Stimulated activated CD8-positive, alpha-beta memory T cell treated with anti-CD3 and anti-CD28 coated beads, Interleukin-12 subunit alpha, Interleukin-12 subunit beta, amount 100 ng/mL, for 24 hours (primary cell): ENCODE results near the gene ACTR2.

Experiments used
- DNase-seq: peaks from one replicate; pipeline ENCODE4 v3.0.0-alpha.2; 2020; ENCODE audit errors: extremely low read depth

Gene ACTR2

GRCh38 chr2:65278531-65278981 is 50.9 kb downstream of the ACTR2 start:
- DNase-seq: no peak

- no peak for DNase-seq
These were observed 52.1 kb downstream of the ACTR2 start for GRCh38 chr2:65279756-65280155.

GRCh38 chr2:65281627-65282351 is 54.2 kb downstream of the ACTR2 start:
- no peak for DNase-seq

- DNase-seq: no peak
These were observed 54.9 kb downstream of the ACTR2 start for GRCh38 chr2:65282477-65283053.

GRCh38 chr2:65287364-65287763 is 59.7 kb downstream of the ACTR2 start:
- DNase-seq: no peak

- no peak for DNase-seq
These were observed 63.8 kb downstream of the ACTR2 start for GRCh38 chr2:65291216-65292105.

GRCh38 chr2:65292106-65292400 is 64.4 kb downstream of the ACTR2 start:
- no peak for DNase-seq

GRCh38 chr2:65292461-65293011 is 64.9 kb downstream of the ACTR2 start:
- DNase-seq: no peak

GRCh38 chr2:65293376-65293775 is 65.7 kb downstream of the ACTR2 start:
- no peak for DNase-seq

GRCh38 chr2:65294136-65294535 is 66.5 kb downstream of the ACTR2 start:
- no peak for DNase-seq

- DNase-seq: no peak
These were observed 67.1 kb downstream of the ACTR2 start for GRCh38 chr2:65294701-65295100.

- no peak for DNase-seq
These were observed 69.3 kb downstream of the ACTR2 start for GRCh38 chr2:65296971-65297370.

- DNase-seq: no peak
These were observed 69.9 kb downstream of the ACTR2 start for GRCh38 chr2:65297544-65297943.

- no peak for DNase-seq
These were observed 70.5 kb downstream of the ACTR2 start for GRCh38 chr2:65298089-65298488.

- DNase-seq: no peak
These were observed 71.6 kb downstream of the ACTR2 start for GRCh38 chr2:65299246-65299645.

GRCh38 chr2:65300134-65300760 is 72.6 kb downstream of the ACTR2 start:
- DNase-seq: no peak

GRCh38 chr2:65300761-65301711 is 73.4 kb downstream of the ACTR2 start:
- peak; percentile 49 for DNase-seq

GRCh38 chr2:65305934-65306333 is 78.3 kb downstream of the ACTR2 start:
- DNase-seq: no peak

GRCh38 chr2:65309699-65310098 is 82.1 kb downstream of the ACTR2 start:
- DNase-seq: no peak

- DNase-seq: no peak
These were observed 83.4 kb downstream of the ACTR2 start for GRCh38 chr2:65311049-65311448.

GRCh38 chr2:65311596-65311995 is 84.0 kb downstream of the ACTR2 start:
- no peak for DNase-seq
